Natural killer cell (primary cell): ENCODE results near the gene ATG13. TPM values are rescaled to one million over a fixed set of nuclear protein-coding genes. Genes with fewer than 3 reads are reported as not detected.

Experiments used
- ATAC-seq, 3 donors: fragments of 150-1000 bp in 2 of 3; fragments of 200-7000 bp in 1 of 3; cut with Tn5 transposase; 1 replicate in 1 of 3; 2 replicates in 2 of 3; pipeline ENCODE4 v1.10.0; 2021; ENCODE audit warnings: mild to moderate bottlenecking in 2 of 3, moderate library complexity in 2 of 3
- DNase-seq, 2 donors: peaks; one replicate each; pipeline versions ENCODE4 v3.0.0 to v3.0.0-alpha.2; 2013 to 2021; ENCODE audit warnings: mixed read lengths in 1 of 2
- H3K27ac ChIP-seq: one replicate; pipeline ENCODE4 v1.5.1; 2013; ENCODE audit warnings: mild to moderate bottlenecking, low read length
- H3K27me3 ChIP-seq: one replicate; pipeline ENCODE4 v1.6.1; 2013; ENCODE audit warnings: low read length; ENCODE audit not compliant: control insufficient read depth, insufficient read depth
- H3K36me3 ChIP-seq: one replicate; pipeline ENCODE4 v1.6.1; 2013; ENCODE audit warnings: low read length; ENCODE audit not compliant: control insufficient read depth, insufficient read depth
- H3K4me1 ChIP-seq: one replicate; pipeline ENCODE4 v1.6.1; 2013; ENCODE audit warnings: low read length; ENCODE audit not compliant: control insufficient read depth, insufficient read depth
- H3K4me3 ChIP-seq: one replicate; pipeline ENCODE4 v1.5.1; 2013; ENCODE audit warnings: low read length
- H3K9me3 ChIP-seq: one replicate; pipeline ENCODE4 v1.6.1; 2013; ENCODE audit warnings: low read length; ENCODE audit not compliant: control insufficient read depth, insufficient read depth
- H3K27ac Mint-ChIP-seq, 2 donors: one replicate each; pipeline ENCODE4 v1.8.0; 2022; ENCODE audit warnings: mild to moderate bottlenecking in 2 of 2, mixed read lengths in 2 of 2, moderate library complexity in 1 of 2
- H3K27me3 Mint-ChIP-seq, 2 donors: one replicate each; pipeline ENCODE4 v1.8.0; 2022; ENCODE audit warnings: low read depth in 2 of 2, mixed read lengths in 2 of 2
- H3K36me3 Mint-ChIP-seq: one replicate; pipeline ENCODE4 v1.8.0; 2022; ENCODE audit warnings: mixed read lengths
- H3K4me1 Mint-ChIP-seq, 2 donors: one replicate each; pipeline ENCODE4 v1.8.0; 2022; ENCODE audit warnings: mixed read lengths in 2 of 2
- H3K4me3 Mint-ChIP-seq: one replicate; pipeline ENCODE4 v1.8.0; 2022; ENCODE audit warnings: mild to moderate bottlenecking, moderate library complexity, mixed read lengths
- H3K9me3 Mint-ChIP-seq, 2 donors: one replicate each; pipeline ENCODE4 v1.8.0; 2022; ENCODE audit warnings: mixed read lengths in 2 of 2
- WGBS: methylation state at CpG from one replicate; pipeline ENCODE4 v1.1.7; 2013; ENCODE audit warnings: missing lambda C conversion rate; ENCODE audit not compliant: insufficient coverage; 5-methylcytosine and 5-hydroxymethylcytosine counted together
- intact Hi-C: fragments of 100-400 bp; cut with micrococcal nuclease; formaldehyde crosslinking; loops from one replicate; pipeline ENCODE4 v1.14.2; 2022
- total RNA-seq, 4 donors: library from RNA; stranded (reverse); fragments of 120-200 nt in 1 of 4; gene quantifications; one replicate each; pipeline versions ENCODE4 v1.2.3 to v1.2.4, GENCODE V29; 2013 to 2022
- TF ChIP-seq, protein P1 (sequence below): fragments of 200-600 bp; IDR thresholded peaks from one replicate; pipeline ENCODE4 v1.8.0; 2022; ENCODE audit warnings: antibody characterized with exemption

The ATG13 gene
- total RNA-seq, 3 donors from 2014 or later (not counting 1 experiment from before 2014, with no cell fraction given): 125 to 137 (median 132) TPM

DNA sequence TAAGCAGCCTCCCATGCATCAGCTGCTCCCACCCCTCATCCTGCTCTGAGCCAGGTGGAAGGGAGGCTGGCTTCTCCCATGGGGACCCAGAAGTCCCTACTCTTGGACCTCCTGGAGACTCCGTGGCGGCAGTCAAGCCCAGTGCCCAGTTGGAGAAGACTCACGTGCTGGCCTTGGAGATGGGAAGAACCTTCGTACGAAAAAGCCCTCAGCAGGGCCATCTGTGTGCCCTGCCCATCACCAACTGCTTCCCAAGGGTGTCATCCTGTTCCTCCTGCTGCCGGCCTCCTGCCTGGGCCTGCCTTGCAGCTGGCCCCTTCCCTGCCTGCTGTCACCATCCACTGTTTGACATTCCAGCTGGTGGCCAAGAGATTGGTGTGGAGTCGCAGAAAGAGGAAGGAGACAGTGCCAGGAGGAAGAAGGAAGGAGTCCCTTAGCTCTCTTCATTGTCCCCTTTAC lies 55.1 kb downstream of the ATG13 start:
- Mint-ChIP-seq H3K36me3 (no peaks in the 10 kb centered on the region), H3K4me3 (peak overlapping the region; percentile 89), H3K4me1 (peaks cover 54 to 61% of the 10 kb centered on the region in 2 donors), H3K9me3 (no peaks in the 10 kb centered on the region), H3K27ac (peak overlapping the region; percentile 90 to 94), H3K27me3 (no peaks in the 10 kb centered on the region)
- no peaks in the 10 kb centered on the region for H3K27me3 ChIP-seq
- ATAC-seq (no peak), DNase-seq (no peak)
- no peaks in the 10 kb centered on the region for H3K9me3 ChIP-seq
- TF ChIP-seq, protein P1, sequence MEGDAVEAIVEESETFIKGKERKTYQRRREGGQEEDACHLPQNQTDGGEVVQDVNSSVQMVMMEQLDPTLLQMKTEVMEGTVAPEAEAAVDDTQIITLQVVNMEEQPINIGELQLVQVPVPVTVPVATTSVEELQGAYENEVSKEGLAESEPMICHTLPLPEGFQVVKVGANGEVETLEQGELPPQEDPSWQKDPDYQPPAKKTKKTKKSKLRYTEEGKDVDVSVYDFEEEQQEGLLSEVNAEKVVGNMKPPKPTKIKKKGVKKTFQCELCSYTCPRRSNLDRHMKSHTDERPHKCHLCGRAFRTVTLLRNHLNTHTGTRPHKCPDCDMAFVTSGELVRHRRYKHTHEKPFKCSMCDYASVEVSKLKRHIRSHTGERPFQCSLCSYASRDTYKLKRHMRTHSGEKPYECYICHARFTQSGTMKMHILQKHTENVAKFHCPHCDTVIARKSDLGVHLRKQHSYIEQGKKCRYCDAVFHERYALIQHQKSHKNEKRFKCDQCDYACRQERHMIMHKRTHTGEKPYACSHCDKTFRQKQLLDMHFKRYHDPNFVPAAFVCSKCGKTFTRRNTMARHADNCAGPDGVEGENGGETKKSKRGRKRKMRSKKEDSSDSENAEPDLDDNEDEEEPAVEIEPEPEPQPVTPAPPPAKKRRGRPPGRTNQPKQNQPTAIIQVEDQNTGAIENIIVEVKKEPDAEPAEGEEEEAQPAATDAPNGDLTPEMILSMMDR: no peak
- WGBS: 86% methylated on average over 6 of the region's 7 CpGs
- intact Hi-C loops: loop anchor here (10.0 kb wide), 1 partner anchor 58 kb away; the partner anchor contains the start of genes ATG13 and HARBI1
- H3K27ac ChIP-seq: peak overlapping the region; percentile 71
- peaks cover 82% of the 10 kb centered on the region for H3K4me1 ChIP-seq
- no peak overlapping the region for H3K4me3 ChIP-seq
- H3K36me3 ChIP-seq: peaks cover 45% of the 10 kb centered on the region

- Mint-ChIP-seq H3K9me3 (no peaks in the 10 kb centered on the region), H3K27me3 (no peaks in the 10 kb centered on the region), H3K4me1 (peaks cover 54 to 61% of the 10 kb centered on the region in 2 donors), H3K27ac (peak overlapping the region; percentile 90 to 94), H3K36me3 (no peaks in the 10 kb centered on the region), H3K4me3 (no peak overlapping the region)
- peak overlapping the region; percentile 71 for H3K27ac ChIP-seq
- H3K4me3 ChIP-seq: no peak overlapping the region
- DNase-seq: no peak
- H3K27me3 ChIP-seq: no peaks in the 10 kb centered on the region
- intact Hi-C loops: loop anchor here (10.0 kb wide), 1 partner anchor 59 kb away; the partner anchor contains the start of genes ATG13 and HARBI1
- no peaks in the 10 kb centered on the region for H3K9me3 ChIP-seq
- H3K4me1 ChIP-seq: peaks cover 82% of the 10 kb centered on the region
- TF ChIP-seq, protein P1: no peak
- ATAC-seq: no peak
- 94% methylated on average over 6 of the region's 6 CpGs for WGBS
- peaks cover 41% of the 10 kb centered on the region for H3K36me3 ChIP-seq
Observed at GRCh38 chr11:46673713-46674462, 56.5 kb downstream of the ATG13 start.

- no peaks in the 10 kb centered on the region for H3K36me3 Mint-ChIP-seq
- intact Hi-C loops: loop anchor here (10.0 kb wide), 1 partner anchor 60 kb away; the partner anchor contains the start of genes ATG13 and HARBI1
- H3K27ac ChIP-seq: peak overlapping the region; percentile 71
- no peaks in the 10 kb centered on the region for H3K27me3 ChIP-seq
- H3K4me1 Mint-ChIP-seq: peaks cover 50 to 56% of the 10 kb centered on the region in 2 donors
- H3K4me3 Mint-ChIP-seq: peak overlapping the region; percentile 63
- H3K9me3 ChIP-seq: no peaks in the 10 kb centered on the region
- WGBS: 43% methylated on average over 10 of the region's 12 CpGs
- peaks cover 41% of the 10 kb centered on the region for H3K36me3 ChIP-seq
- ATAC-seq (peak in 1 of 3 donors; percentile 11), DNase-seq (peak in 1 of 2 donors; percentile 55)
- TF ChIP-seq, protein P1: no peak
- H3K27ac Mint-ChIP-seq: peak overlapping the region; percentile 90 to 94
- H3K4me3 ChIP-seq: no peak overlapping the region
- no peaks in the 10 kb centered on the region for H3K27me3 Mint-ChIP-seq
- no peaks in the 10 kb centered on the region for H3K9me3 Mint-ChIP-seq
- H3K4me1 ChIP-seq: peaks cover 77% of the 10 kb centered on the region
Observed at GRCh38 chr11:46674463-46675287, 57.3 kb downstream of the ATG13 start.
